ENCODE data around the gene PTPRA. TPM values are rescaled to one million over a fixed set of nuclear protein-coding genes. Genes with fewer than 3 reads are reported as not detected.

PTPRA gene
- total RNA-seq, 1 donor from 2014 or later = 50.1 TPM

- peaks cover 91% of the 10 kb centered on the region for H3K79me2 ChIP-seq (ENCODE audit: insufficient read depth, low read length)
- H3K27me3 Mint-ChIP-seq (ENCODE audit: low read depth, unreplicated experiment) = no peaks in the 10 kb centered on the region
- H3K4me2 ChIP-seq (ENCODE audit: low read length) = no peak overlapping the region
- H3K27ac Mint-ChIP-seq (ENCODE audit: unreplicated experiment) = no peak overlapping the region
- H3K4me3 ChIP-seq (ENCODE audit: insufficient read depth, low read depth, low read length) = no peak overlapping the region
- no peak overlapping the region for H3K4me3 Mint-ChIP-seq (ENCODE audit: unreplicated experiment)
- no peak for FAIRE-seq
- H3K4me1 ChIP-seq (ENCODE audit: insufficient read depth, low read length) = peaks cover 7% of the 10 kb centered on the region
- H3K36me3 Mint-ChIP-seq (ENCODE audit: low read depth, unreplicated experiment) = no peaks in the 10 kb centered on the region
- H2AFZ ChIP-seq (ENCODE audit: low read depth, low read length) = no peak overlapping the region
- no peaks in the 10 kb centered on the region for H3K9me3 Mint-ChIP-seq (ENCODE audit: unreplicated experiment)
- H3K36me3 ChIP-seq (ENCODE audit: insufficient read depth, low read length) = no peaks in the 10 kb centered on the region
- TF ChIP-seq CTCF (IDR thresholded peaks at IDR 0.05; ENCODE audit: insufficient read depth, low read depth, low read length) (no peak), EZH2 (IDR thresholded peaks at IDR 0.05; ENCODE audit: insufficient read depth, low read length) (no peak)
- H3K27ac ChIP-seq (ENCODE audit: low read depth, low read length) = no peak overlapping the region
- peaks cover 15% of the 10 kb centered on the region for H3K4me1 Mint-ChIP-seq (ENCODE audit: low read depth, unreplicated experiment)
- H4K20me1 ChIP-seq (ENCODE audit: insufficient read depth, low read length) = peaks cover 68% of the 10 kb centered on the region
- no peak overlapping the region for H3K9ac ChIP-seq (ENCODE audit: low read length)
- no peaks in the 10 kb centered on the region for H3K27me3 ChIP-seq (ENCODE audit: insufficient read depth, low read length)
- no peak for DNase-seq (ENCODE audit: low read depth)
- no peaks in the 10 kb centered on the region for H3K9me3 ChIP-seq (ENCODE audit: insufficient read depth, low read depth, low read length)
Measured at GRCh38 chr20:2888224-2888955, 15.1 kb downstream of the PTPRA start.

GRCh38 chr20:2889209-2889608, 15.9 kb downstream of the PTPRA start:
- no peak overlapping the region for H3K27ac ChIP-seq (ENCODE audit: low read depth, low read length)
- no peak overlapping the region for H3K27ac Mint-ChIP-seq (ENCODE audit: unreplicated experiment)
- no peak overlapping the region for H2AFZ ChIP-seq (ENCODE audit: low read depth, low read length)
- H3K79me2 ChIP-seq (ENCODE audit: insufficient read depth, low read length) = peaks cover 92% of the 10 kb centered on the region
- H3K9me3 ChIP-seq (ENCODE audit: insufficient read depth, low read depth, low read length) = no peaks in the 10 kb centered on the region
- no peak for TF ChIP-seq CTCF (IDR thresholded peaks at IDR 0.05; ENCODE audit: insufficient read depth, low read depth, low read length)
- TF ChIP-seq EZH2 (IDR thresholded peaks at IDR 0.05; ENCODE audit: insufficient read depth, low read length) = no peak
- no peaks in the 10 kb centered on the region for H3K27me3 ChIP-seq (ENCODE audit: insufficient read depth, low read length)
- no peak overlapping the region for H3K4me3 Mint-ChIP-seq (ENCODE audit: unreplicated experiment)
- DNase-seq (ENCODE audit: low read depth) (no peak), FAIRE-seq (no peak)
- H3K27me3 Mint-ChIP-seq (ENCODE audit: low read depth, unreplicated experiment) = no peaks in the 10 kb centered on the region
- no peak overlapping the region for H3K4me3 ChIP-seq (ENCODE audit: insufficient read depth, low read depth, low read length)
- H3K4me1 Mint-ChIP-seq (ENCODE audit: low read depth, unreplicated experiment) = peaks cover 15% of the 10 kb centered on the region
- no peaks in the 10 kb centered on the region for H3K36me3 ChIP-seq (ENCODE audit: insufficient read depth, low read length)
- H3K9ac ChIP-seq (ENCODE audit: low read length) = no peak overlapping the region
- H3K9me3 Mint-ChIP-seq (ENCODE audit: unreplicated experiment) = no peaks in the 10 kb centered on the region
- peaks cover 69% of the 10 kb centered on the region for H4K20me1 ChIP-seq (ENCODE audit: insufficient read depth, low read length)
- peaks cover 7% of the 10 kb centered on the region for H3K4me1 ChIP-seq (ENCODE audit: insufficient read depth, low read length)
- H3K4me2 ChIP-seq (ENCODE audit: low read length) = no peak overlapping the region
- no peaks in the 10 kb centered on the region for H3K36me3 Mint-ChIP-seq (ENCODE audit: low read depth, unreplicated experiment)

GRCh38 chr20:2889797-2890196, 16.5 kb downstream of the PTPRA start:
- Mint-ChIP-seq H3K4me1 (ENCODE audit: low read depth, unreplicated experiment) (peaks cover 15% of the 10 kb centered on the region), H3K4me3 (ENCODE audit: unreplicated experiment) (no peak overlapping the region), H3K36me3 (ENCODE audit: low read depth, unreplicated experiment) (no peaks in the 10 kb centered on the region), H3K9me3 (ENCODE audit: unreplicated experiment) (no peaks in the 10 kb centered on the region), H3K27me3 (ENCODE audit: low read depth, unreplicated experiment) (no peaks in the 10 kb centered on the region), H3K27ac (ENCODE audit: unreplicated experiment) (no peak overlapping the region)
- H2AFZ ChIP-seq (ENCODE audit: low read depth, low read length) = no peak overlapping the region
- no peak overlapping the region for H3K4me2 ChIP-seq (ENCODE audit: low read length)
- H3K79me2 ChIP-seq (ENCODE audit: insufficient read depth, low read length) = peaks cover 92% of the 10 kb centered on the region
- FAIRE-seq (no peak), DNase-seq (ENCODE audit: low read depth) (no peak)
- H3K36me3 ChIP-seq (ENCODE audit: insufficient read depth, low read length) = no peaks in the 10 kb centered on the region
- H3K27ac ChIP-seq (ENCODE audit: low read depth, low read length) = no peak overlapping the region
- H4K20me1 ChIP-seq (ENCODE audit: insufficient read depth, low read length) = peaks cover 70% of the 10 kb centered on the region
- H3K4me3 ChIP-seq (ENCODE audit: insufficient read depth, low read depth, low read length) = no peak overlapping the region
- no peak for TF ChIP-seq EZH2 (IDR thresholded peaks at IDR 0.05; ENCODE audit: insufficient read depth, low read length)
- no peak for TF ChIP-seq CTCF (IDR thresholded peaks at IDR 0.05; ENCODE audit: insufficient read depth, low read depth, low read length)
- H3K27me3 ChIP-seq (ENCODE audit: insufficient read depth, low read length) = no peaks in the 10 kb centered on the region
- peaks cover 7% of the 10 kb centered on the region for H3K4me1 ChIP-seq (ENCODE audit: insufficient read depth, low read length)
- H3K9me3 ChIP-seq (ENCODE audit: insufficient read depth, low read depth, low read length) = no peaks in the 10 kb centered on the region
- no peak overlapping the region for H3K9ac ChIP-seq (ENCODE audit: low read length)

Measured in astrocyte (in vitro differentiated cells and primary cell).